Fibroblast of villous mesenchyme (primary cell): ENCODE data around the gene ACTR3. TPM values are rescaled to one million over a fixed set of nuclear protein-coding genes. Genes with fewer than 3 reads are reported as not detected.

Source experiments
- DNase-seq: peaks from one replicate; pipeline ENCODE4 v3.0.0-alpha.2; 2010; ENCODE audit warnings: low read depth
- H3K4me3 ChIP-seq: 2 replicates; pipeline ENCODE4 v1.5.1; 2011; ENCODE audit warnings: low read depth, mild to moderate bottlenecking, low read length
- total RNA-seq: library from RNA; depleted of rRNA; stranded (reverse); fragments of >200 nt; gene quantifications from 2 replicates; pipeline ENCODE4 v1.2.3, GENCODE V29; 2012
- TF ChIP-seq, protein P1 (sequence below): IDR thresholded peaks from 2 replicates; pipeline ENCODE4 v1.5.1; 2012; ENCODE audit warnings: low read depth, mild to moderate bottlenecking, low read length; ENCODE audit not compliant: insufficient read depth

Gene ACTR3
- total RNA-seq, 1 donor = 532 TPM

DNA sequence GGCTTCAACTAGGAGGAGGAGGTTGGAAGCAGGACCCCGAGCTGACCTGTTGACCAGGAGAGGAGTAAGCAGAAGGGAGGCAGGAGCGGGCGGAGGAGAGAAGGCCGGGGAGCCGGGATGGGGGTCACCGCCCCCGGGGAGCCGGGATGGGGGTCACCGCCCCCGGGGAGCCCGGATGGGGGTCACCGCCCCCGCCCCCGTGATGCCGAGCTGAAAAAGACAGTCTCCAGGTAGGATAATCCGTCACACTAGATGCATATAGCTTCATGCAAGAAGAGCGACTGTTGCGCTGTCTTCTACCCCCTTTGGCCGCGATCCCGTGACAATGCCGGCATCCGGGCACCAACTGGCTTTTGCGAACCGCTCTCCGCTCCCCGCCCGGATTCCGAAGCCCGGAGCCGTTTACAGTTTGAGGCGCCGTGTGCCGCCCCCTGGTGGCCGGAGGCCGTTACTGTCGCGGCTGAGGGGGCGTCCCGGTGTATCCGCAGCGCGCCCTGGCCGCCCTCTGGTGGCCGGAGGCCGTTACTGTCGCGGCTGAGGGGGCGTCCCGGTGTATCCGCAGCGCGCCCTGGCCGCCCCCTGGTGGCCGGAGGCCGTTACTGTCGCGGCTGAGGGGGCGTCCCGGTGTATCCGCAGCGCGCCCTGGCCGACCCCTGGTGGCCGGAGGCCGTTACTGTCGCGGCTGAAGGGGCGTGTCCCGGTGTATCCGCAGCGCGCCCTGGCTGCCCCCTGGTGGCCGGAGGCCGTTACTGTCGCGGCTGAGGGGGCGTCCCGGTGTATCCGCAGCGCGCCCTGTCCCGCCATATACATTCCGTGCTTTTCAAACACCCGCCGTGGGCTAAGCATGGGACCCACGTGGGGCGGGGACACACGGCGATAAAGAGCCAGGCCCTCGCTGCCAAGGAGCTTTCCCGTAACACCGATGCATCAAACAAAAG lies 89.6 kb downstream of the ACTR3 start:
- no peak overlapping the region for H3K4me3 ChIP-seq
- TF ChIP-seq, protein P1, sequence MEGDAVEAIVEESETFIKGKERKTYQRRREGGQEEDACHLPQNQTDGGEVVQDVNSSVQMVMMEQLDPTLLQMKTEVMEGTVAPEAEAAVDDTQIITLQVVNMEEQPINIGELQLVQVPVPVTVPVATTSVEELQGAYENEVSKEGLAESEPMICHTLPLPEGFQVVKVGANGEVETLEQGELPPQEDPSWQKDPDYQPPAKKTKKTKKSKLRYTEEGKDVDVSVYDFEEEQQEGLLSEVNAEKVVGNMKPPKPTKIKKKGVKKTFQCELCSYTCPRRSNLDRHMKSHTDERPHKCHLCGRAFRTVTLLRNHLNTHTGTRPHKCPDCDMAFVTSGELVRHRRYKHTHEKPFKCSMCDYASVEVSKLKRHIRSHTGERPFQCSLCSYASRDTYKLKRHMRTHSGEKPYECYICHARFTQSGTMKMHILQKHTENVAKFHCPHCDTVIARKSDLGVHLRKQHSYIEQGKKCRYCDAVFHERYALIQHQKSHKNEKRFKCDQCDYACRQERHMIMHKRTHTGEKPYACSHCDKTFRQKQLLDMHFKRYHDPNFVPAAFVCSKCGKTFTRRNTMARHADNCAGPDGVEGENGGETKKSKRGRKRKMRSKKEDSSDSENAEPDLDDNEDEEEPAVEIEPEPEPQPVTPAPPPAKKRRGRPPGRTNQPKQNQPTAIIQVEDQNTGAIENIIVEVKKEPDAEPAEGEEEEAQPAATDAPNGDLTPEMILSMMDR = peak; percentile 61
- no peak for DNase-seq

DNA sequence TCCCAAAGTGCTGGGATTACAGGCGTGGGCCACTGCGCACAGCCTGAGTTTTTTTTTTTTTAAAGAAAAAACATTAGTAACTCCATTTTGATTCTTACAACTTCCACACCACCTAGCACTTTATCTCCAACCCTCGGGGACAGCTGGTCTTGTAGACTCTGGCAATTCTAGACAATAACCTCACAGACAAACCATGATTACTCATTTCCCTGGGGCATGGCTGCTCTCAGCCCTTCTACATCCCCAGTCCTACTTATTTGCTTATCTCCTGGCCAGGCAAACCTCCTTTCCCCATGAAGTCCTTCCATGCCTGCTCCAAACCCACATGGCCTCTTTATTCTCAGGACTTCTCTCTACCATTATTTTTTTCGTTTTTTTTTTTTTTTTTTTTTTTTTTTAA lies 91.1 kb downstream of the ACTR3 start:
- TF ChIP-seq, protein P1 = no peak
- H3K4me3 ChIP-seq = no peak overlapping the region
- no peak for DNase-seq

DNA sequence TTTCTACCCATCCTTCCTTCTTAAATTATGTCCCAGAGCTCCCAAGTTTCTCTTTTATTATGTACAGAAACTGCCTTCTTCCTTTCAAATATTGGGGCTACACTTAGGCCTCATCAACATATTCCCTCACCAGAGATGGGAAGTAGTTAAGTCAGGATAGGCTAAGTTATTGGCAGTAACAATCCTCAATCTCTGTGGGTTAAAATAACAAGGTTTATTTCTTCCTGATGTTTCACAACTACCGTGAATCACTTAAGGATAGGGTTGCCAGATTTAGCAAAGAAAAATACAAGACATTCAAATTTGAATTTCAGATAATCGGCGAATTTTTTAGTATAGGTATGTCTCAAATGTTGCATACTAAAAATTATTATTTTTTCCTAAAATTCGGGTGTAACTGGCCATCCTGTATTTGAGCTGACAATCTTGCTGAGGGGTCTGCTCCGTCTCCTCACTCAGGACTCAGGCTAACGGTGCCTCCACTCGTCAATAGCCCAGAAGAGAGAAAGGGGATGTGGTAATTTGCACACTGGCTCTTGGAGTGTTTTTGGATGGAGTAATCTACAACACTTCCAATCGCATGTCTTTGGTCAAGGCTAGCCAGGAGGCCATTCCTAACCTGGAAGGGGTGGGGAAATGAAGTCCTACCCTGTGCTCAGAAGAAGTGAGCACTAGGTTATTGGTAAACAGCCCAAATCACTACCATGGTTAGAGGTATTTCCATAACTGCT lies 91.7 kb downstream of the ACTR3 start:
- TF ChIP-seq, protein P1 = no peak
- no peak overlapping the region for H3K4me3 ChIP-seq
- no peak for DNase-seq

DNA sequence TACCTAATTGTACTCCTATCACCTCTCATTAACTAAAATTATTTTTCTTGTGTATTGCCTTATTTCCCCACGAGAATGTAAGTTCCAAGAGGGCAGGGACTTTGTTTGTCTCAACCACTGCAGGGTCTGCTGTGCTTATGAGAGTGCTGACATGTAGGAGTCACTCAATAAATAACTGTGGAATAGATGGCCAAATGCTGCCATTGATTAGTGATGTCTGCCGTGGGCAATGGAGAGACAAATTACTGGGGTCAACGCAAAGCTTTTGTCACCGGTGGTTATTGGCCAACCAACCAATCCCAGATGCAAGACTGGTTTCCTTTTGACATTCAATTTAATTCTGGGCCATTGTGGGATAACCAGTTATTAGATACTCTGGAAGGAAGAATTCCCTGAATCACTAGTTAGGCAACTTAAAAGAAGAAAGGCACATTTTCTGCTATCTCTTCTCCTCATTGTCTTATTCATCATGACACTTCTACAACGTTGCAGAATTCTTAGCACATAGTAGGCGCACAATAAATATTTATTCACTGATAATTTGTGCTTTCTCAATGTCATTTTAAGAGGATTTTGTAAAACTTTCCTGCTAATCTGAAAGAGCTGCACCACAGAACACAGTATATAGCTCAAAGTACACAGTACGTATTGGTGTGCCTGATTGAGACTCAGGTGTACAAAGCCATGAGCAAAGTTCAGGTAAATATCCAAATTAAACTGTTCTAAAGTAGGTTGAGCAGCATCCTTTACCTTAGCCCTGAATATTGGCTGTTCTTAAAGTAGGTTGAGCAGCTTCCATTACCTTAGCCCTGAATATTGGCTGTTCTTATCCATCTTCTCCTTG lies 95.9 kb downstream of the ACTR3 start:
- no peak for DNase-seq
- H3K4me3 ChIP-seq = no peak overlapping the region
- TF ChIP-seq, protein P1 = no peak

DNA sequence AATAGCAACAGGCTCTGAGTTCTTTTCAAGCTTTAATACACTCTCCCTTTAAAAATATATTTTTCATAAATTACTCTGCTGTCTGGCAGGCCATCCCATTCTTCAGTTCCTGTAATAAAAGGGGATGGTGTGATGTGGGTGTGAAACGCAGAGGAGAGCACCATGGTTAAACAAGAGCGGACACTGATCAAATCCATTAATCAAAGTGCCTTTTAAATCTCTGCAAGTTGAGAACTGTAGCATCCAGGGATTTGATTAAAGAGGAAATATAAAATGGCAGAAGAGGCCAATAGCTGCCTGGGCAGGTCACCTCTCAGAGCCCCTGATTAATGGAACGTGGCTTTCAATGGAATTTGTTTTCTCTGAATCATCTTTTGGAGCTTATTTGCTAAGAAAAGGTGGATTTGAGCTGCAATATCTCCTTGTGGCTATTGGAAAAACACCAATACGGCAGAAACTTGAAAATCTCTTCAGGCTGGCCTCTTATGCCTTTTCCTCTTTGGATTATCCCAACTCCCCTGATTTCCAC lies 96.9 kb downstream of the ACTR3 start:
- no peak for DNase-seq
- TF ChIP-seq, protein P1 = no peak

DNA sequence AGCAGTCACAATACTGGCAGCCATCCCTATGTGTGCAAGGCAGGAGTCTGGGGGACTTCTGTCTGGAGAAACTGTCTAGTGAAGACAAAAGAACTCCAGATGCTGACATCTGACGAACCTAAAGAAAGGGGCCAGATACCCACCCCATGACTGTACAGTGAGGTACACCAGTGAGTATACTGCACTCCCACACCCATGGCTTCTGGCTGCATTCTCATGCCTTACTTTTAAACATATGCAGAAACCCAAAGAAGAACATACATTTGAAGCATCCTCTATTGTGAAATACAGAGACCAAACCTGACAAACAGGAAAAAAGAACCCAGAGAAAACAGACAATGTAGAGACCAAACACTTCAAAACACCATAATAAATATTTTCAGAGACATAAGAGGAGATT lies 102.2 kb downstream of the ACTR3 start:
- no peak for DNase-seq
- H3K4me3 ChIP-seq = no peak overlapping the region
- TF ChIP-seq, protein P1 = no peak

More for the DNA sequence above, 96.9 kb downstream of the ACTR3 start:
- no peak overlapping the region for H3K4me3 ChIP-seq
